Activated naive CD8-positive, alpha-beta T cell treated with anti-CD3 and anti-CD28 coated beads, Interleukin-2, amount 50 U/mL, for 24 hours (primary cell): ENCODE results near the gene GNAL.
"Not testable (repeated sequence)": the region's sequence is repeated elsewhere in the genome, so short reads cannot be mapped to it uniquely, and the experiment has no call there.

ENCODE experiments used
- ATAC-seq: fragments of 150-1000 bp; cut with Tn5 transposase; one replicate; pipeline ENCODE4 v1.10.0; 2021
- DNase-seq: peaks from one replicate; pipeline ENCODE4 v3.0.0; 2021
- H3K27ac Mint-ChIP-seq: one replicate; pipeline ENCODE4 v1.8.0; 2021; ENCODE audit warnings: mild to moderate bottlenecking, mixed read lengths
- H3K27me3 Mint-ChIP-seq: one replicate; pipeline ENCODE4 v1.8.0; 2021; ENCODE audit warnings: mixed read lengths
- H3K36me3 Mint-ChIP-seq: one replicate; pipeline ENCODE4 v1.8.0; 2021; ENCODE audit warnings: low read depth, mixed read lengths
- H3K4me1 Mint-ChIP-seq: one replicate; pipeline ENCODE4 v1.8.0; 2021; ENCODE audit warnings: mixed read lengths
- H3K4me3 Mint-ChIP-seq: one replicate; pipeline ENCODE4 v1.8.0; 2021; ENCODE audit warnings: mild to moderate bottlenecking, moderate library complexity, mixed read lengths
- H3K9me3 Mint-ChIP-seq: one replicate; pipeline ENCODE4 v1.8.0; 2021; ENCODE audit warnings: mixed read lengths

GNAL gene

DNA sequence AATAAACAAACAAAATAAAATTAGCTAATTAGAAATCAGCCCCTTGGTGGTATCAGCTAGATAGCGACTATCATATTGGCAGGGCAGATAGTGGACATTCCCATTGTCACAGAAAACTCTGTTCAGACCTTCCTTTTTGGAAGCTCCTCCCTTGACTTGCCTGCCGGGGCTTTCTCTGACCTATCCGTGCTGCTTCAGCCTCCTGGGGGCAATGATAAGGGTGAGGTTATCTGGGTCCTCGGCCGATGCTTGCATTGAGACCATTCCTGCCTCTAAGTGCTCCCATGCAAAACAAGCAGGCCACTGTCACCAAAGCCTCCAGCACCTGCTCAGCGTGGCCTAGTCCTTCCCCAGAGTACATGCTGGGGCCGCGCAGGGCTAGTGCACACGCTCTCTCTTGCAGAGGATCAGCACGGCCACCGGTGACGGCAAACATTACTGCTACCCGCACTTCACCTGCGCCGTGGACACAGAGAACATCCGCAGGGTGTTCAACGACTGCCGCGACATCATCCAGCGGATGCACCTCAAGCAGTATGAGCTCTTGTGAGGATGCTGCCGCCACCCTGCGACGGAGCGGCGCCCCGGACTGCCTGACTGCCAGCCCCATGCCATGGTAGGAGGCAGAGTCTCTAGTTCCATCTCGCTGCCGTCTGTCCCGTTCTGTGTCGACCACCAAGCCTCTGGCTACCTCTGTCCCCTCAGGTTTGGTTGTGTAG is 191.7 kb downstream of the GNAL start:
- Mint-ChIP-seq H3K4me3 (no peak overlapping the region), H3K4me1 (peaks cover 5% of the 10 kb centered on the region), H3K9me3 (no peaks in the 10 kb centered on the region), H3K27me3 (no peaks in the 10 kb centered on the region), H3K36me3 (peaks cover 12% of the 10 kb centered on the region), H3K27ac (peak overlapping the region; percentile 7)
- DNase-seq (no peak), ATAC-seq (no peak)

GRCh38 chr18:11882636-11883035 is 193.6 kb downstream of the GNAL start:
- Mint-ChIP-seq H3K4me1 (peaks cover 5% of the 10 kb centered on the region), H3K36me3 (peaks cover 12% of the 10 kb centered on the region), H3K27me3 (no peaks in the 10 kb centered on the region), H3K4me3 (no peak overlapping the region), H3K9me3 (no peaks in the 10 kb centered on the region), H3K27ac (no peak overlapping the region)
- ATAC-seq: no peak
- no peak for DNase-seq

DNA sequence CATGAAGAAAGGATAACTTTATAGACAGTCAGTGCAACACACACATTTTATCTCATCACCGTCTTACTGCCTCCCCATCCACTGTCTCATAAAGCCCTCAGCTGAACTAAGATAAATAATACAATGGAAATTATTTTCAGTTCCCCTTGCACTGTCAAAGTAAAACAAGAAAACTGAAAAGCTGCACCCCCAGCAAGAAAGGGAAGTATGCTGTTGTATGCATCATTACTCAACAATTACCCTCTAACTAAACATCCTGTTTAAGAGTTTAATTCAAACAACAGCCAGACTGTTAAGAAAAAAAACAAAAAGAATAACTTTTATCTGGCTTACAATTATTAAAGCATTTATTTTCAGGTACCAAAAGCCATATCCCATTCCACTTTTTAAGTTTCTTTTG is 194.1 kb downstream of the GNAL start:
- no peak overlapping the region for H3K27ac Mint-ChIP-seq
- H3K9me3 Mint-ChIP-seq: no peaks in the 10 kb centered on the region
- H3K36me3 Mint-ChIP-seq: peaks cover 16% of the 10 kb centered on the region
- no peaks in the 10 kb centered on the region for H3K27me3 Mint-ChIP-seq
- ATAC-seq: peak; percentile 20
- H3K4me1 Mint-ChIP-seq: peaks cover 5% of the 10 kb centered on the region
- H3K4me3 Mint-ChIP-seq: no peak overlapping the region
- DNase-seq: no peak

GRCh38 chr18:11884396-11885030 is 195.4 kb downstream of the GNAL start:
- Mint-ChIP-seq H3K4me1 (peaks cover 5% of the 10 kb centered on the region), H3K4me3 (no peak overlapping the region), H3K9me3 (no peaks in the 10 kb centered on the region), H3K27me3 (no peaks in the 10 kb centered on the region), H3K27ac (peak overlapping the region; percentile 31), H3K36me3 (peaks cover 21% of the 10 kb centered on the region)
- DNase-seq (no peak), ATAC-seq (no peak)

GRCh38 chr18:11885278-11885947 is 196.3 kb downstream of the GNAL start:
- peaks cover 5% of the 10 kb centered on the region for H3K4me1 Mint-ChIP-seq

DNA sequence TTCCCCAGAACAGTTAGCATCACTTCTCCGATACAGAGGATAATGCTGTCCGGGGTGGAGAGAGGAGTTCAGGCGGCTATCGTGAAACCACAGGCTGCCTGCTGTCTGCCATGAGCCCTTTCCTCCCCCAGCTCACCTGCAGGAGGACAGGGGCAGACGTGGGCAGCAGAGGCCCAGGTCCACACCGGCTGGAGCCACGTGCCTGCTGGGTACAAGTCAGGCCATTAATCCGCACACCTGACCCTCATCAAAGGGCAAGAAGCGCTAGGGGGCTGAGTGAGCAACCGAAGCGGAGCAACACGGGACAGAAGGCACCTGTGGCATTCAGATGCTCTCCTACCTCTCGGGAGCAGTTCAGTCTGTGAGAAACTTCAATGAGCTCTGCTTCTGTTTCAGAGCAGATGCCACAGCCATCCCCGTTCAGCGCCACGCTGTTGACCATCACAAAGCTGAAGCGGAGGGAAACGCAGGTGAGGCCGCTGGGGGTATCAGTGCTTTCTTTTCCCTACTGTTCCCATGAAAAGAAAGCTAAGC is 197.6 kb downstream of the GNAL start:
- H3K9me3 Mint-ChIP-seq: no peaks in the 10 kb centered on the region
- H3K4me1 Mint-ChIP-seq: peaks cover 5% of the 10 kb centered on the region
- H3K36me3 Mint-ChIP-seq: peaks cover 28% of the 10 kb centered on the region
- no peak overlapping the region for H3K4me3 Mint-ChIP-seq
- no peak for DNase-seq
- H3K27ac Mint-ChIP-seq: no peak overlapping the region
- H3K27me3 Mint-ChIP-seq: no peaks in the 10 kb centered on the region
- no peak for ATAC-seq

More at GRCh38 chr18:11885278-11885947, 196.3 kb downstream of the GNAL start:
- ATAC-seq (no peak), DNase-seq (no peak)
- Mint-ChIP-seq H3K27me3 (no peaks in the 10 kb centered on the region), H3K9me3 (no peaks in the 10 kb centered on the region), H3K27ac (no peak overlapping the region), H3K4me3 (no peak overlapping the region), H3K36me3 (peaks cover 25% of the 10 kb centered on the region)

DNA sequence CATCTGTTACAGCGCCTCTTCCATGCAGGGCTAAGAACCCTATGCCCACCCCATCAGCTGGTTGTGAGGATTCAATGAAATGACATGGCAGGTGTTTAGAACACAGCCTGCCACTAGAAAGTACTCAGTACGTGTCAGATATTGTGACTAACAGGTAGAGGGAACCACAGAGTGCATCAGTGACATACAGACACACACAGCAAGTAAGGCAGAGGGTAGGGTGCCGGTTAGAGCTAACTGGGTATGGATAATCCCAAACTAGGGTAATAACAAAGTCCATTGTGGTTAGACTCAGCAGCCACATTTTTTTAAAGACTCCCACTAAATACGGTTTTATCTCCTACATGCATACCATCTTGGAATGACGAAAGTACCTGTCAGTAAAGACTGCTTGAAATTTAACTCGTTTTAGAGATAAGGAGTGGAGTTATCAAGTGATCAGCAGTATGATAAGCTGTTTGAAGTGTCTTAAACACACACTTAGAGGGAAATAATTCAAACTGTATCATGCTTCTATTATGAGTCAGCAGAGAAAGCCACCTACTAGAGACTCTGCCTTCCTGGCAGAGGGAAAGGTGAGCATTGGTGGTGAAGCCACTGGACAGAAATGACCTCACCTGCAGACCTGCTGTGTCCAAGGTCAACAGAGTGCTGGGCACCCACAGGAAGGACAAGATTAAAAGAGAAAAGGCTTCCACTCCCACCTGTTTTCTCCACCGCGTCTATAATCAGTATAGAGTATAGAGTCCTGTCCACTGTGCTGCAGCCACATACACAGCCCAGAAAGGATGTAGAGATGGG is 198.5 kb downstream of the GNAL start:
- peaks cover 26% of the 10 kb centered on the region for H3K36me3 Mint-ChIP-seq
- no peaks in the 10 kb centered on the region for H3K27me3 Mint-ChIP-seq
- H3K4me3 Mint-ChIP-seq: no peak overlapping the region
- H3K4me1 Mint-ChIP-seq: peaks cover 5% of the 10 kb centered on the region
- ATAC-seq (peak; percentile 54), DNase-seq (no peak)
- no peak overlapping the region for H3K27ac Mint-ChIP-seq
- H3K9me3 Mint-ChIP-seq: no peaks in the 10 kb centered on the region

GRCh38 chr18:11888726-11889125 is 199.7 kb downstream of the GNAL start:
- ATAC-seq (no peak), DNase-seq (no peak)
- no peak overlapping the region for H3K4me3 Mint-ChIP-seq
- peaks cover 37% of the 10 kb centered on the region for H3K36me3 Mint-ChIP-seq
- H3K27ac Mint-ChIP-seq: no peak overlapping the region
- no peaks in the 10 kb centered on the region for H3K27me3 Mint-ChIP-seq
- H3K4me1 Mint-ChIP-seq: peaks cover 5% of the 10 kb centered on the region
- no peaks in the 10 kb centered on the region for H3K9me3 Mint-ChIP-seq

DNA sequence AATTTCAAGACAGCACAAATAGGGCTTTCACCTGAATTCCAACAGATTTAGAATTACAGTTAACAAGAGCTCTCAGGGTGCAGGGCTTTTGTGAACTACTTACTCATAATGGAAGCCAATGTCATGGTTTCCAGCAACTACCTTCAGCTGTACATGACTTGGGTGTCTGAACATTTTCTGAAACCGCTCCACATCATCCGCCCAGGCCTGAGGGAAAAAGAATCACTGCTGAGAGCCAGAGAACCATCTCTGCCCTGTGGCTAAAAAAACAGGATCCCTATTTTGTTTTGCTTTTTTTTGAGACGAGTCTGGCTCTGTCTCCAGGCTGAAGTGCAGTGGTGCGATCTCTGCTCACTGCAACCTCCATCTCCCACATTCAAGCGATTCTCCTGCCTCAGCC is 200.2 kb downstream of the GNAL start:
- H3K36me3 Mint-ChIP-seq: peaks cover 36% of the 10 kb centered on the region
- no peaks in the 10 kb centered on the region for H3K27me3 Mint-ChIP-seq
- DNase-seq (no peak), ATAC-seq (no peak)
- no peak overlapping the region for H3K4me3 Mint-ChIP-seq
- H3K4me1 Mint-ChIP-seq: peaks cover 3% of the 10 kb centered on the region
- no peak overlapping the region for H3K27ac Mint-ChIP-seq
- no peaks in the 10 kb centered on the region for H3K9me3 Mint-ChIP-seq

GRCh38 chr18:11891737-11892136 is 202.7 kb downstream of the GNAL start:
- peaks cover 44% of the 10 kb centered on the region for H3K36me3 Mint-ChIP-seq
- no peaks in the 10 kb centered on the region for H3K9me3 Mint-ChIP-seq
- no peak overlapping the region for H3K4me3 Mint-ChIP-seq
- H3K4me1 Mint-ChIP-seq: peaks cover 2% of the 10 kb centered on the region
- ATAC-seq (no peak), DNase-seq (no peak)
- H3K27ac Mint-ChIP-seq: no peak overlapping the region
- no peaks in the 10 kb centered on the region for H3K27me3 Mint-ChIP-seq

DNA sequence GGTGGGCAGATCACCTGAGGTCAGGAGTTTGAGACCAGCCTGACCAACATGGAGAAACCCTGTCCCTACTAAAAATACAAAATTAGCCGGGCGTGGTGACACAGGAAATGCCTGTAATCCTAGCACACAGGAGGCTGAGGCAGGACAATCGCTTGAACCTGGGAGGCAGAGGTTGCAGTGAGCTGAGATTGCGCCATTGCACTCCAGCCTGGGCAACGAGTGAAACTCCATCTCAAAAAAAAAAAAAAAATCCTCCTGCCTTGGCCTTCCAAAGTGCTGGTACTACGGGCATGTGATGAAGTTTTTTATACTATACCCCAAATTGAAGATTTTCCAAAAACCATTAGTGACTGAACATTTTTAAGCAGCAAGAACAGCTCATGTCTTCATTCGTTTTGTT is 203.4 kb downstream of the GNAL start:
- peaks cover 47% of the 10 kb centered on the region for H3K36me3 Mint-ChIP-seq
- H3K9me3 Mint-ChIP-seq, ATAC-seq, H3K4me3 Mint-ChIP-seq, H3K27me3 Mint-ChIP-seq, H3K4me1 Mint-ChIP-seq, H3K27ac Mint-ChIP-seq, DNase-seq: not testable (repeated sequence)

- peaks cover 38% of the 10 kb centered on the region for H3K36me3 Mint-ChIP-seq
- no peak overlapping the region for H3K27ac Mint-ChIP-seq
- H3K27me3 Mint-ChIP-seq: no peaks in the 10 kb centered on the region
- ATAC-seq (no peak), DNase-seq (no peak)
- no peak overlapping the region for H3K4me3 Mint-ChIP-seq
- H3K9me3 Mint-ChIP-seq: no peaks in the 10 kb centered on the region
- H3K4me1 Mint-ChIP-seq: peaks cover 2% of the 10 kb centered on the region
Observed at GRCh38 chr18:11897781-11898180, 208.7 kb downstream of the GNAL start.

- DNase-seq (no peak), ATAC-seq (no peak)
- H3K27me3 Mint-ChIP-seq: no peaks in the 10 kb centered on the region
- H3K4me1 Mint-ChIP-seq: no peaks in the 10 kb centered on the region
- no peaks in the 10 kb centered on the region for H3K9me3 Mint-ChIP-seq
- H3K27ac Mint-ChIP-seq: no peak overlapping the region
- H3K36me3 Mint-ChIP-seq: peaks cover 33% of the 10 kb centered on the region
- H3K4me3 Mint-ChIP-seq: no peak overlapping the region
Observed at GRCh38 chr18:11899063-11899462, 210.0 kb downstream of the GNAL start.

DNA sequence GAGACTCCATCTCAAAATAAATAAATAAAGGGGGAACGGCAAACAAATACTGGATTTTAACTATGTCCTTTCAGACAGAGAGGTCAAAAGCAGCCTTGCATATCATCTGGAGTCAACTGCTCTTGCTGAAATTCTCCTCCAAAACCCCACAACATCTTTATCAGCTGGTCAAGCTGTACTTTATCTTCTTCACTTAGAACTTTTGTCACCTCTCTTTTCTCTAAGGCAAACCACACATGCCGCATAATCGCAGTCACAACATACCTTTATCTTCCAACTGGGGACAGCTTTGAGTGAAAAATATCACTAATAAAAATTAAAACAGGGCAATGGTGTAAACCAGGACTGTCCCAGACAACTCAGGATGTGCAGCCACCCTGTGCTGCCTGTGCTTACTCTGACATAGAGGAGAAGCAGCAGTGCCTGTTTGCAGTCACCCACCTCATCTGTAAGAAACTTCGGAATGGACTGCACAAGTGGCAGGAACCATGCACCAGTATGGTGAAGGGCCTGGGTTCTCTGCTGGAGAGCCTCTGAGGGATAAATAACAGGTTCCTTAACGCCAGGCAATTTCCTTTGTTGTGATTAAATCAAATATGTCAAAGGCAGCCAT is 212.9 kb downstream of the GNAL start:
- peaks cover 8% of the 10 kb centered on the region for H3K4me1 Mint-ChIP-seq
- peaks cover 20% of the 10 kb centered on the region for H3K36me3 Mint-ChIP-seq
- no peak overlapping the region for H3K4me3 Mint-ChIP-seq
- H3K27me3 Mint-ChIP-seq: no peaks in the 10 kb centered on the region
- ATAC-seq (no peak), DNase-seq (no peak)
- no peaks in the 10 kb centered on the region for H3K9me3 Mint-ChIP-seq
- H3K27ac Mint-ChIP-seq: no peak overlapping the region
